Tibial artery (tissue), 4 donors: ENCODE measurements around the gene COX19.

Experiments used
- DNase-seq, 2 donors: peaks; one replicate each; pipeline ENCODE4 v3.0.0-alpha.2; 2019
- H3K27ac ChIP-seq, 2 donors: fragments of 200-600 bp; sonication (generic) in 1 of 2; 1 replicate in 1 of 2; 2 replicates in 1 of 2; pipeline ENCODE4 v1.5.1; 2018 to 2019; ENCODE audit warnings: mild to moderate bottlenecking in 1 of 2
- H3K27me3 ChIP-seq, 2 donors: fragments of 200-600 bp; sonication (generic) in 1 of 2; one replicate each; pipeline versions ENCODE4 v1.5.1 to v1.6.0; 2016 to 2019
- H3K36me3 ChIP-seq, 3 donors: fragments of 200-600 bp; sonication (generic) in 2 of 3; one replicate each; pipeline ENCODE4 v1.5.1; 2016 to 2019; ENCODE audit warnings: mild to moderate bottlenecking in 2 of 3
- H3K4me1 ChIP-seq, 4 donors: fragments of 200-600 bp; sonication (generic) in 2 of 4; 1 replicate in 3 of 4; 2 replicates in 1 of 4; pipeline ENCODE4 v1.5.1; 2016 to 2019
- H3K4me3 ChIP-seq, 2 donors: fragments of 200-600 bp; sonication (generic) in 1 of 2; 1 replicate in 1 of 2; 2 replicates in 1 of 2; pipeline ENCODE4 v1.5.1; 2018 to 2019; ENCODE audit warnings: mild to moderate bottlenecking in 2 of 2
- H3K9me3 ChIP-seq, 3 donors: fragments of 200-600 bp; sonication (generic) in 1 of 3; one replicate each; pipeline ENCODE4 v1.5.1; 2016 to 2019
- intact Hi-C: fragments of 100-400 bp; cut with DNase I; formaldehyde crosslinking; loops from one replicate; pipeline ENCODE4 v1.15.0; 2023; ENCODE audit warnings: low total_unique reads
- TF ChIP-seq, protein P1 (sequence below), 2 experiments: fragments of 200-600 bp in 1 of 2; fragments of 450-650 bp in 1 of 2; IDR thresholded peaks; one replicate each; pipeline ENCODE4 v1.5.1; 2017 to 2019; ENCODE audit warnings: antibody characterized with exemption in 2 of 2, mild to moderate bottlenecking in 1 of 2, moderate library complexity in 1 of 2

Gene COX19

DNA sequence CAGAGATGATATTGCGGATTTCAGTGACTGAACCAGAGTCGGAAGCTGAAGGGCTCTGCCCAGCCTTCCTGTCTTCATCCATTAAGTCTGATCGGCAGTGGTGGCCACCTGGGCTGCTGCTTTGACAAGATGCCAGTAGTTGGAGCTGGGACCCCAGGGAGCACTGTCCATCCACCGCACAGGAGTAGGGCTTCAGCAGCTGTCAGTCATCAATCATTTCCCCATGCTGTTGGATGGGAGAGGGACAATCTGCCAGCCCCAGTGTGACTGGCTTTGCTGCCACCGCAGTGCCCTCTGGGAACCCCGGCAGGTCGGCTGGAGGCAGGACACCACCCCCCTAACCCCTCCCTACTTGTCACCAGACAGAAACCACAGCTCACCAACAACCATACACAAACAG lies 46.0 kb upstream of the COX19 start:
- intact Hi-C loops: no loop called here
- no peak for DNase-seq

DNA sequence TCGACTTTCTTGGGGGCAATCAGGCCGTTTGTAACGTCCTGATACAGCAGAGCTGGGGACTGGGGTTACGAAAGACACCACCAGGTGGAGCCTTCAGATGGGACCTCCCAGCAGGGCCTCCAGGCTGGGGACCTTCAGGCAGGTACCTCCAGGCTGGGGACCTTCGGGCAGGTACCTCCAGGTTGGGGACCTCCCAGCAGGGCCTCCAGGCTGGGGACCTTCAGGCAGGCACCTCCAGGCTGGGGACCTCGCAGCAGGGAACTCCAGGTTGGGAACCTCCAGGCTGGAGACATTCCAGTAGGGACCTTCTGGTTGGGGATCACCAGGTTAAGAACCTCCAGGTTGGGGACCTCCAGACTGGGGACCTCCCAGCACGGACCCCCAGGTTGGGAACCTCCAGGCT lies 45.5 kb upstream of the COX19 start:
- no peaks in the 10 kb centered on the region for H3K9me3 ChIP-seq
- H3K36me3 ChIP-seq: peaks cover 3 to 75% (median 60%) of the 10 kb centered on the region in 3 donors
- intact Hi-C loops: no loop called here
- peaks cover 0 to 25% (median 14%) of the 10 kb centered on the region in 4 donors for H3K4me1 ChIP-seq
- TF ChIP-seq, protein P1, sequence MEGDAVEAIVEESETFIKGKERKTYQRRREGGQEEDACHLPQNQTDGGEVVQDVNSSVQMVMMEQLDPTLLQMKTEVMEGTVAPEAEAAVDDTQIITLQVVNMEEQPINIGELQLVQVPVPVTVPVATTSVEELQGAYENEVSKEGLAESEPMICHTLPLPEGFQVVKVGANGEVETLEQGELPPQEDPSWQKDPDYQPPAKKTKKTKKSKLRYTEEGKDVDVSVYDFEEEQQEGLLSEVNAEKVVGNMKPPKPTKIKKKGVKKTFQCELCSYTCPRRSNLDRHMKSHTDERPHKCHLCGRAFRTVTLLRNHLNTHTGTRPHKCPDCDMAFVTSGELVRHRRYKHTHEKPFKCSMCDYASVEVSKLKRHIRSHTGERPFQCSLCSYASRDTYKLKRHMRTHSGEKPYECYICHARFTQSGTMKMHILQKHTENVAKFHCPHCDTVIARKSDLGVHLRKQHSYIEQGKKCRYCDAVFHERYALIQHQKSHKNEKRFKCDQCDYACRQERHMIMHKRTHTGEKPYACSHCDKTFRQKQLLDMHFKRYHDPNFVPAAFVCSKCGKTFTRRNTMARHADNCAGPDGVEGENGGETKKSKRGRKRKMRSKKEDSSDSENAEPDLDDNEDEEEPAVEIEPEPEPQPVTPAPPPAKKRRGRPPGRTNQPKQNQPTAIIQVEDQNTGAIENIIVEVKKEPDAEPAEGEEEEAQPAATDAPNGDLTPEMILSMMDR (IDR thresholded peaks at IDR 0.05): peak in 1 of 2 experiments; percentile 10
- H3K4me3 ChIP-seq: no peak overlapping the region
- H3K27me3 ChIP-seq: no peaks in the 10 kb centered on the region
- H3K27ac ChIP-seq: no peak overlapping the region
- no peak for DNase-seq

More for the DNA sequence above, 46.0 kb upstream of the COX19 start:
- peaks cover 6 to 81% (median 66%) of the 10 kb centered on the region in 3 donors for H3K36me3 ChIP-seq
- H3K4me3 ChIP-seq: no peak overlapping the region
- TF ChIP-seq, protein P1 (IDR thresholded peaks at IDR 0.05): no peak
- peaks cover 0 to 28% (median 17%) of the 10 kb centered on the region in 4 donors for H3K4me1 ChIP-seq
- H3K9me3 ChIP-seq: no peaks in the 10 kb centered on the region
- no peak overlapping the region for H3K27ac ChIP-seq
- no peaks in the 10 kb centered on the region for H3K27me3 ChIP-seq

DNA sequence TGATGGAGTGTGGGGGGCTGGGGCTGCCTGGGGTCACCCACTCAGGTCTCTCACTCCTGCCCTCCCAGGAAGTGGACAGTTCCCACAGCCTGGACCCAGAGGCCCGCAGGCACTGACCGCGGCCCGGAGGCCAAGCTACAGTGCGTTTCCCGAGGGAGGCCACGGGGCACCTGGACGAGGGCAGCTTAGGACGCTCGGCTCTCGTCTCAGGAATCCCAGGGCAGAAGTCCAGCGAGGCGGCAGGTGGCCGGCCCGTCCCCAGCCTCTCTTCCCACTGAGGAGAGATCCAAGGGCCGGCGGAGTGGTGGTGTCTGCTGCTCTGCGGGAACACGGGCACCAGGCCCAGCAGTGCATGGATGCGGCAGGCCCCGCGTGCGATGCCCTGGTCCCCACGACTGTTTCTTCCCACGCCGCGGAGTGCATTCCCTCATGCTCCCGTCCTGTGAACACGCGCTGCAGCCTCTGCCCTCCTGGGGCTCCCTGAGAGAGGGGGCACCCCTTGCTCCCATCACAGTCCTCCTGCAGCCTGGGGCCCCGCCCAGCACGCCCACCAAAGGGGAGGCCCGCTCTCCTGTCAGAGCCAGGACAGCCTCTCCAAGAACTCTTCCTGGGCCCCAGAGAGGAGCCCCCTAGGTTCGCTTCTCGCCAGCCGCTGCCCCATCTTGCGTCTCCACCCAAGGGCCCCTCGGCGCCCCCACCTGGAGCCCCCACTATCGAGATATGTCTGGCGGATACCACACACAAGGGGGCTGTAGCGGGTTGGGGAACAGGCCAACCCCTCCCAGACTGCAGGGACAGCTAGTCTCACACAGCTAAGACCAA lies 44.7 kb upstream of the COX19 start:
- TF ChIP-seq, protein P1 (IDR thresholded peaks at IDR 0.05): no peak
- Histone ChIP-seq H3K36me3 (peaks cover 3 to 67% (median 52%) of the 10 kb centered on the region in 3 donors), H3K4me3 (no peak overlapping the region), H3K9me3 (no peaks in the 10 kb centered on the region), H3K4me1 (peaks cover 0 to 25% (median 8%) of the 10 kb centered on the region in 4 donors), H3K27ac (no peak overlapping the region), H3K27me3 (no peaks in the 10 kb centered on the region)
- no peak for DNase-seq
- intact Hi-C loops: no loop called here

DNA sequence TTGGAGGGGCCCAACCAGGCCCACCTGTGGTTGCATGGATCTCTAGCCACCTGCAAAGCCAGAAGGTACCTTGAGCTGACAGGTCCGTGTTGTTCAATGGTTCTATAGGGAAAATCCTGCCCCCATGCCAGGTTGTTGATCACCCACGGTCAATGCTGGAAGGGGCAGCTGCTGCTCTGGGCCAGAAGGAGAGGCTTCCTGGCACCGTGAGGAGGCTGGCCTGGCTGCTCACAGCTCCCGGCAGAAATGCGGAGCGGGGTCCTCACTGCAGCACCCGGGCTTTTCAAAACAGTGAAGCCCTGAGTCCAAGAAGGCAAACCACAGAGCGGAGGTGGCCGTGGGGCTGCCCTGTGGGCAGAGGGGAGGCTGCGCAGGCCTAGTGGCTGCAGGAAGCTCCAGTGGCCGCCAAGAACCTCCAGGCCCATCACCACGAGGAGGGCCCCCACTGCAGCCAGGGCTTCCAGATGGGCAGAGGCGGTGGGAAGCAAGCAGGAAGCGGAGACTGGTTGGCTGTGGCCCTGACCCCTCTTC lies 44.0 kb upstream of the COX19 start:
- Histone ChIP-seq H3K9me3 (no peaks in the 10 kb centered on the region), H3K27ac (no peak overlapping the region), H3K4me1 (peaks cover 0 to 25% (median 4%) of the 10 kb centered on the region in 4 donors), H3K27me3 (no peaks in the 10 kb centered on the region), H3K36me3 (peaks cover 3 to 64% (median 46%) of the 10 kb centered on the region in 3 donors), H3K4me3 (no peak overlapping the region)
- DNase-seq: no peak
- intact Hi-C loops: no loop called here
- TF ChIP-seq, protein P1 (IDR thresholded peaks at IDR 0.05): no peak

DNA sequence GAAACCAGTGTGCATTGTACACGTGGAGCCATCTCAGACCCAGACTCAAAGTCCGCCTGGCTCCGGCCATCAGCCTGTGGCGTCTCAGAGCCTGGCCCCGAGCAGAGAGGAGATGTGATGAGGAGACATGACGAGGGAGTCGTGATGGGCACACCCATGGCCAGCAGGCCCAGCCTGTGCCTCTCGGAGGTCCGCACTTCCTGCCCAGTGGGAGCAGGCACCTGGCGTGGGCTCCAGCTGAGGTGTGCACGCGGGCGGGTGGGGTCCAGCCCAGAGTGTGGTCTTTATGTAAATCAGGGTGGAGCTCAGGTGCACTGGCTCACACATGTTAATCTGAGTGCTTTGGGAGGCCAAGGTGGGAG lies 43.0 kb upstream of the COX19 start:
- DNase-seq: no peak
- Histone ChIP-seq H3K36me3 (peaks cover 3 to 63% (median 46%) of the 10 kb centered on the region in 3 donors), H3K4me3 (no peak overlapping the region), H3K27ac (no peak overlapping the region), H3K4me1 (peaks cover 0 to 25% (median 4%) of the 10 kb centered on the region in 4 donors), H3K9me3 (no peaks in the 10 kb centered on the region), H3K27me3 (no peaks in the 10 kb centered on the region)
- intact Hi-C loops: no loop called here
- TF ChIP-seq, protein P1 (IDR thresholded peaks at IDR 0.05): no peak
